IMR-90 (cell line): ENCODE results near the gene ADRB2. TPM values are rescaled to one million over a fixed set of nuclear protein-coding genes. Genes with fewer than 3 reads are reported as not detected.

ENCODE experiments used
- ATAC-seq: fragments of 200-7000 bp; cut with Tn5 transposase; 2 replicates; pipeline ENCODE4 v1.9.1; 2020; ENCODE audit warnings: low read depth, mild to moderate bottlenecking, moderate library complexity
- BruUV-seq: library from RNA; stranded (reverse); fragments of 400-500 nt; replicated peaks from 2 replicates; lab custom pipeline; 2021; lab: Mats Ljungman, UMichigan
- CTCF ChIA-PET: fragments of 300-600 bp; formaldehyde crosslinking; extraction: SDS; loops from one replicate; lab custom pipeline; 2021; ENCODE audit warnings: antibody characterized with exemption; lab: Yijun Ruan, JAX
- POLR2A ChIA-PET: fragments of 300-600 bp; sonication (Branson Sonifier 250); formaldehyde crosslinking; loops from one replicate; lab custom pipeline; 2022; ENCODE audit warnings: antibody characterized with exemption; ENCODE audit not compliant: unreplicated experiment; lab: Charles Lee
- DNase-seq: peaks from one replicate; pipeline ENCODE4 v3.0.0; 2013
- H2AFZ ChIP-seq: replicated peaks from 2 replicates; pipeline ENCODE3; 2013; ENCODE audit warnings: low read length, mild to moderate bottlenecking; ENCODE audit not compliant: poor library complexity
- H2AK5ac ChIP-seq: 2 replicates; pipeline ENCODE4 v1.6.1; 2013; ENCODE audit warnings: low read depth, low read length, inconsistent platforms
- H2AK9ac ChIP-seq: replicated peaks from 2 replicates; pipeline ENCODE3; 2013; ENCODE audit warnings: mild to moderate bottlenecking, low read depth, low read length, moderate library complexity; ENCODE audit not compliant: poor library complexity
- H2BK120ac ChIP-seq: 2 replicates; pipeline ENCODE4 v1.6.1; 2013; ENCODE audit warnings: low read depth, low read length, inconsistent platforms
- H2BK15ac ChIP-seq: 3 replicates; pipeline ENCODE4 v1.6.1; 2013; ENCODE audit warnings: low read depth, low read length, inconsistent platforms
- H2BK20ac ChIP-seq: 2 replicates; pipeline ENCODE4 v1.6.1; 2013; ENCODE audit warnings: low read depth, mild to moderate bottlenecking, inconsistent platforms, low read length, moderate library complexity
- H2BK5ac ChIP-seq: 2 replicates; pipeline ENCODE4 v1.6.1; 2013; ENCODE audit warnings: mild to moderate bottlenecking, low read depth, low read length, inconsistent platforms; ENCODE audit not compliant: poor library complexity, severe bottlenecking
- H3K14ac ChIP-seq: replicated peaks from 2 replicates; pipeline ENCODE4 v1.6.1; 2013; ENCODE audit warnings: low read depth, low read length, inconsistent platforms
- H3K18ac ChIP-seq: 2 replicates; pipeline ENCODE4 v1.6.1; 2013; ENCODE audit warnings: low read depth, low read length, control low read depth
- H3K23ac ChIP-seq: 2 replicates; pipeline ENCODE4 v1.6.1; 2013; ENCODE audit warnings: low read depth, low read length, inconsistent platforms
- H3K27ac ChIP-seq: 2 replicates; pipeline ENCODE4 v1.5.1; 2013; ENCODE audit warnings: mild to moderate bottlenecking, control low read depth, low read length; ENCODE audit not compliant: insufficient read depth
- H3K27me3 ChIP-seq: 2 replicates; pipeline ENCODE4 v1.6.1; 2013; ENCODE audit warnings: low read length; ENCODE audit not compliant: control insufficient read depth, insufficient read depth
- H3K36me3 ChIP-seq: 2 replicates; pipeline ENCODE4 v1.6.1; 2013; ENCODE audit warnings: low read length, mixed read lengths; ENCODE audit not compliant: control insufficient read depth, insufficient read depth
- H3K4ac ChIP-seq: 2 replicates; pipeline ENCODE4 v1.6.1; 2013; ENCODE audit warnings: low read depth, low read length, inconsistent platforms
- H3K4me1 ChIP-seq: 2 replicates; pipeline ENCODE4 v1.6.1; 2013; ENCODE audit warnings: low read length, mixed read lengths; ENCODE audit not compliant: control insufficient read depth, insufficient read depth
- H3K4me2 ChIP-seq: 2 replicates; pipeline ENCODE4 v1.6.1; 2013; ENCODE audit warnings: low read depth, mild to moderate bottlenecking, control low read depth, low read length, moderate library complexity
- H3K4me3 ChIP-seq: 2 replicates; pipeline ENCODE4 v1.5.1; 2013; ENCODE audit warnings: low read depth, mild to moderate bottlenecking, control low read depth, low read length, moderate library complexity; ENCODE audit not compliant: insufficient read depth
- H3K56ac ChIP-seq: 2 replicates; pipeline ENCODE4 v1.6.1; 2013; ENCODE audit warnings: low read length, inconsistent platforms; ENCODE audit not compliant: insufficient read depth; ENCODE audit errors: extremely low read depth
- H3K79me1 ChIP-seq, 2 experiments: 2 replicates each; pipeline ENCODE4 v1.6.1; 2013; ENCODE audit warnings: low read length in 2 of 2, inconsistent platforms in 1 of 2, low read depth in 1 of 2
- H3K9ac ChIP-seq: 2 replicates; pipeline ENCODE4 v1.6.1; 2013; ENCODE audit warnings: low read depth, low read length, control low read depth
- H3K9me1 ChIP-seq: 2 replicates; pipeline ENCODE4 v1.6.1; 2013; ENCODE audit warnings: low read length, inconsistent platforms; ENCODE audit not compliant: insufficient read depth
- H3K9me3 ChIP-seq: 2 replicates; pipeline ENCODE4 v1.6.1; 2013; ENCODE audit warnings: low read length; ENCODE audit not compliant: control insufficient read depth, insufficient read depth
- H4K20me1 ChIP-seq: 2 replicates; pipeline ENCODE4 v1.6.1; 2013; ENCODE audit warnings: low read length, inconsistent platforms; ENCODE audit not compliant: insufficient read depth
- H4K5ac ChIP-seq: 2 replicates; pipeline ENCODE4 v1.6.1; 2013; ENCODE audit warnings: mild to moderate bottlenecking, low read depth, low read length, control low read depth
- H4K8ac ChIP-seq, 2 experiments: 2 replicates each; pipeline ENCODE4 v1.6.1; 2013; ENCODE audit warnings: low read depth in 2 of 2, low read length in 2 of 2, control low read depth in 1 of 2, inconsistent platforms in 1 of 2
- H4K91ac ChIP-seq: 2 replicates; pipeline ENCODE4 v1.6.1; 2013; ENCODE audit warnings: low read depth, low read length, inconsistent platforms; ENCODE audit not compliant: insufficient read depth
- BHLHE40 ChIP-seq: fragments of 150-350 bp; IDR thresholded peaks from 2 replicates; pipeline ENCODE4 v1.6.1; 2016; ENCODE audit warnings: mild to moderate bottlenecking, low read depth, low read length
- CHD1 ChIP-seq: IDR thresholded peaks from 2 replicates; pipeline ENCODE4 v1.6.1; 2012; ENCODE audit warnings: low read depth, low read length, improper control_type of control experiment
- FOS ChIP-seq: fragments of 150-350 bp; IDR thresholded peaks from 2 replicates; pipeline ENCODE4 v1.6.1; 2016; ENCODE audit warnings: low read depth, low read length
- NFE2L2 ChIP-seq: fragments of 150-350 bp; IDR thresholded peaks from 2 replicates; pipeline ENCODE4 v1.6.1; 2016; ENCODE audit warnings: low read depth, mild to moderate bottlenecking, low read length
- POLR2A ChIP-seq: IDR thresholded peaks from 2 replicates; pipeline ENCODE4 v1.6.1; 2012; ENCODE audit warnings: mild to moderate bottlenecking, low read depth, low read length
- RAD21 ChIP-seq: IDR thresholded peaks from 2 replicates; pipeline ENCODE4 v1.6.1; 2012; ENCODE audit warnings: low read length, improper control_type of control experiment
- RCOR1 ChIP-seq: IDR thresholded peaks from 2 replicates; pipeline ENCODE4 v1.6.1; 2012; ENCODE audit warnings: mild to moderate bottlenecking, low read length, improper control_type of control experiment; ENCODE audit not compliant: insufficient replicate concordance
- RFX5 ChIP-seq: IDR thresholded peaks from 2 replicates; pipeline ENCODE4 v1.8.0; 2012; ENCODE audit warnings: low read depth, mild to moderate bottlenecking, low read length, moderate library complexity
- SMC3 ChIP-seq: fragments of 150-350 bp; IDR thresholded peaks from 2 replicates; pipeline ENCODE4 v1.6.1; 2016; ENCODE audit warnings: low read depth, mild to moderate bottlenecking, antibody characterized with exemption, low read length, moderate library complexity
- WGBS, 2 experiments: methylation state at CpG; one replicate each; pipeline versions ENCODE4 v1.1.5 to v1.1.7; 2013; ENCODE audit warnings: missing lambda C conversion rate in 2 of 2; ENCODE audit not compliant: insufficient read length in 1 of 2; ENCODE audit errors: extremely low coverage in 2 of 2; 5-methylcytosine and 5-hydroxymethylcytosine counted together
- dilution Hi-C: fragments of 300-500 bp; cut with HindIII; formaldehyde crosslinking; loops from one replicate; pipeline ENCODE4 v1.14.3; 2018; ENCODE audit warnings: low sequenced_read_pairs; ENCODE audit not compliant: unreplicated experiment
- in situ Hi-C: fragments of 300-500 bp; cut with MboI; formaldehyde crosslinking; loops from 3 replicates; pipeline ENCODE4 v1.14.3; 2019; ENCODE audit warnings: low sequenced_read_pairs, inconsistent platforms, mixed read lengths
- intact Hi-C: fragments of 100-400 bp; cut with micrococcal nuclease; formaldehyde crosslinking; loops from 2 replicates; pipeline ENCODE4 v1.10.0; 2022
- polyA plus RNA-seq, 3 experiments: library from polyadenylated mRNA; depleted of rRNA; stranded (reverse); fragments of >200 nt; gene quantifications; 2 replicates each; pipeline ENCODE4 v1.2.3, GENCODE V29; 2012; ENCODE audit warnings: low replicate concordance in 1 of 3
- total RNA-seq: library from RNA; depleted of rRNA; stranded (reverse); fragments of >200 nt; gene quantifications from 2 replicates; pipeline ENCODE4 v1.2.3, GENCODE V29; 2012
- TF ChIP-seq, protein P1 (sequence below): fragments of 150-350 bp; IDR thresholded peaks from 2 replicates; pipeline ENCODE4 v1.6.1; 2017; ENCODE audit warnings: mild to moderate bottlenecking, antibody characterized with exemption, low read length, low read depth

ADRB2 gene
- total and polyA plus RNA-seq, 2 of the 4 experiments (the other 2 are of a cell fraction) = 1.6 to 3.4 TPM

DNA sequence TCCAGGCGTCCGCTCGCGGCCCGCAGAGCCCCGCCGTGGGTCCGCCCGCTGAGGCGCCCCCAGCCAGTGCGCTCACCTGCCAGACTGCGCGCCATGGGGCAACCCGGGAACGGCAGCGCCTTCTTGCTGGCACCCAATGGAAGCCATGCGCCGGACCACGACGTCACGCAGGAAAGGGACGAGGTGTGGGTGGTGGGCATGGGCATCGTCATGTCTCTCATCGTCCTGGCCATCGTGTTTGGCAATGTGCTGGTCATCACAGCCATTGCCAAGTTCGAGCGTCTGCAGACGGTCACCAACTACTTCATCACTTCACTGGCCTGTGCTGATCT lies 294 bp downstream of the ADRB2 start:
- H4K91ac ChIP-seq = no peak overlapping the region
- H2AFZ ChIP-seq = peak overlapping the region; percentile 100
- H4K8ac ChIP-seq = peak overlapping the region in 1 of 2 experiments; percentile 58; a peak in 1 of 4 replicates
- BruUV-seq = TSS peak; percentile 45
- peak overlapping the region; percentile 74 for H2AK5ac ChIP-seq
- 40% methylated on average over 3 of the region's 28 CpGs; no CpG with 5 or more reads in 1 of the 2 experiments for WGBS, 2 experiments
- H2BK20ac ChIP-seq = no peak overlapping the region
- no peak for TF ChIP-seq RAD21
- TF ChIP-seq FOS = no peak
- no peak for TF ChIP-seq POLR2A
- no peak for TF ChIP-seq RCOR1
- no peak for TF ChIP-seq BHLHE40
- no peak for TF ChIP-seq CHD1
- no peak for TF ChIP-seq NFE2L2
- no peak for TF ChIP-seq SMC3
- no peak for TF ChIP-seq RFX5
- TF ChIP-seq, protein P1, sequence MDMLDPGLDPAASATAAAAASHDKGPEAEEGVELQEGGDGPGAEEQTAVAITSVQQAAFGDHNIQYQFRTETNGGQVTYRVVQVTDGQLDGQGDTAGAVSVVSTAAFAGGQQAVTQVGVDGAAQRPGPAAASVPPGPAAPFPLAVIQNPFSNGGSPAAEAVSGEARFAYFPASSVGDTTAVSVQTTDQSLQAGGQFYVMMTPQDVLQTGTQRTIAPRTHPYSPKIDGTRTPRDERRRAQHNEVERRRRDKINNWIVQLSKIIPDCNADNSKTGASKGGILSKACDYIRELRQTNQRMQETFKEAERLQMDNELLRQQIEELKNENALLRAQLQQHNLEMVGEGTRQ = no peak
- peak overlapping the region; percentile 40 for H2BK120ac ChIP-seq
- H3K4ac ChIP-seq = peak overlapping the region; percentile 62; the same call in 1 of the 2 replicates
- peak overlapping the region; percentile 85 for H3K4me2 ChIP-seq
- H3K27me3 ChIP-seq = no peaks in the 10 kb centered on the region
- intact Hi-C loops (loop anchor here (5.0 kb wide), 3 partner anchors 84 to 301 kb away; no protein-coding TSS in a partner anchor), dilution Hi-C loops (no loop called here), in situ Hi-C loops (loop anchor here (10.0 kb wide), 1 partner anchor 168 kb away; no protein-coding TSS in a partner anchor)
- H4K20me1 ChIP-seq = peaks cover 6% of the 10 kb centered on the region; the same call in 1 of the 2 replicates
- peak overlapping the region; percentile 55 for H3K4me3 ChIP-seq
- no peaks in the 10 kb centered on the region for H3K9me3 ChIP-seq
- peaks cover 31% of the 10 kb centered on the region for H3K9me1 ChIP-seq
- no peak overlapping the region for H3K18ac ChIP-seq
- ChIA-PET POLR2A (interaction anchor here (1.2 kb wide), 1 partner anchor 13 kb away, joined by 4 read pairs; no protein-coding TSS in a partner anchor), CTCF (interaction anchor here (0.9 to 1.2 kb wide), 4 partner anchors 86 to 288 kb away, joined by 3 to 4 read pairs (median 3); no protein-coding TSS in a partner anchor)
- ATAC-seq (no peak), DNase-seq (no peak)
- H3K79me1 ChIP-seq = peaks cover 24 to 46% of the 10 kb centered on the region in 2 experiments
- H3K56ac ChIP-seq = no peak overlapping the region
- no peak overlapping the region; the same call in 1 of the 2 replicates for H3K27ac ChIP-seq
- peak overlapping the region; percentile 4 for H2BK5ac ChIP-seq
- H3K4me1 ChIP-seq = peaks cover 15% of the 10 kb centered on the region
- no peak overlapping the region for H4K5ac ChIP-seq
- no peaks in the 10 kb centered on the region for H3K36me3 ChIP-seq
- H3K23ac ChIP-seq = peak overlapping the region; percentile 88
- H2BK15ac ChIP-seq = no peak overlapping the region; the same call in 2 of the 3 replicates
- H2AK9ac ChIP-seq = peak overlapping the region; percentile 87
- H3K14ac ChIP-seq = peak overlapping the region; percentile 78; the same call in 1 of the 2 replicates
- no peak overlapping the region; the same call in 1 of the 2 replicates for H3K9ac ChIP-seq
